NCI-H345 treated with DMSO at 0.1 percent for 48 hours (cell line): ENCODE measurements around the gene IFNG.

Source experiments
- DNase-seq: peaks from one replicate; lab custom pipeline; 2025; ENCODE audit not compliant: unreplicated experiment; lab: John Stamatoyannopoulos, UW

Gene IFNG

GRCh38 chr12:68169213-68169889 is 9.8 kb upstream of the IFNG start:
- no peak for DNase-seq

GRCh38 chr12:68166317-68166831 is 6.8 kb upstream of the IFNG start:
- no peak for DNase-seq

- no peak for DNase-seq
Measured at GRCh38 chr12:68163560-68164081, 4.1 kb upstream of the IFNG start.

DNA sequence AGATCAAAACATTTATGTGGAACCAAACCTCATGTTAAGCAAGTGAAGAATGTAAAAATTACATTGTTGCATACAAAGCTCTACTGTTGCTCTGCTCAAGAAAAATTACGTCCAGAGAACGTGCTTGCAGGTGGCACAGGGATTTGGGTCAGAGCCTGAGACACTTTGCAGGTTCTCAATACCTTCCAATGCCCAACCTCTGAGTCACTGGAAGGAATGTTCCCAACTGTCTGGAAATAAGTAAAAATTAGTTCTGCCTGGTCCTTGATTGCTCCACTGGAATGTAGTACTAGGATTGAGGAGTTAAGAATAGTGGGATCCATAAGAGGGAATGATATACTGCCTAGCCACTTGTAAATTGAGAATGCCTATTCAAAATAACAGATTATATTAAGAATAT is 2.8 kb upstream of the IFNG start:
- no peak for DNase-seq

- no peak for DNase-seq
Measured at GRCh38 chr12:68158432-68158831, 1.1 kb downstream of the IFNG start.

DNA sequence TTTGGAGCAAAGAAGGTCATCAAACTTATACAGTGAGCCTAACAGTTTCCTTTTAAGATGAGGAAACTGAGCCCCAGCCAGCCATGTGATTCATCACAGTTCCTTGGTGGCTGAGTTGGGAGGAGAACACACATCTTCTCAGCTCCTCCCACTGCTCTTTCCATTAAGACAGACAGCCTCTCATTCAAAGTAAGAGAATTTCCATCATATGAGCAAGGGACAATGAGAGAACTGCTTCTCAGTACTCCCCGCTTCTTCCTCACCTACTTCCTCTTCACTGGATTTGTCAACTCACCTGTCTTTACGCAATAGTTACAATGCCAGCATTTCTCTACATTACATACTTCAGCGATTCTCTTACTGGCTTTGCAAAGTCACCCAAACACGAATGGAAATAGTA is 2.2 kb downstream of the IFNG start:
- DNase-seq, result no peak

DNA sequence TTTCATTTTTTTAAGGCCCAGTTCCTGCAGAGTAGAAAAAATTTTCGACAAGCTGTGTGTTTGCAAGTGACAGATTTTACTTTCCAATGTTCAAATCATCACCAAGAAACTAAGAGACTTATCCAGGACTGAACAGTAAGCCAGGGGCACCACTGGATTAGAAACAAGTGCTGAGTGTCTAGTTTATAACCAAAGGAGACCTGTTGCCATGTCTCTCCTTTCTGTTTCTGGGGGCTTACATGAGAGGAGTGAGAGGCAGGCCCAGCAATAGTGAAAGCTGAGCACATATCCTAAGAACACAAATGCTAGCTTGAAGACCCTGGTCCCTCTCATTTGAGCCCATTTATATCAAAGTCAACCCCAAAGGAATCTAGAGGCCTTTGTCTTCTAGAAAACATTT is 2.9 kb downstream of the IFNG start:
- DNase-seq, result no peak

DNA sequence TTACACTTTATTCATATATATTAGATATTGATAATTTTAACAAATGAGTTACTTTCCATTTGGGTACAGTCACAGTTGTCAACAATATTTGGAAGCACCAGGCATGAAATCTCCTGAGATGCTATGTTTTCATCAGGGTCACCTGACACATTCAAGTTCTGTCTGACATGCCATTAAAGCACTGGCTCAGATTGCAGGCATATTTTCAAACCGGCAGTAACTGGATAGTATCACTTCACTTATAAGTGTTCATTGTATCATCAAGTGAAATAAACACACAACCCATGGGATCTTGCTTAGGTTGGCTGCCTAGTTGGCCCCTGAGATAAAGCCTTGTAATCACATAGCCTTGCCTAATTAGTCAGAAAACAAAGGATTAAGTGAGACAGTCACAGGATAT is 4.8 kb downstream of the IFNG start:
- no peak for DNase-seq

DNA sequence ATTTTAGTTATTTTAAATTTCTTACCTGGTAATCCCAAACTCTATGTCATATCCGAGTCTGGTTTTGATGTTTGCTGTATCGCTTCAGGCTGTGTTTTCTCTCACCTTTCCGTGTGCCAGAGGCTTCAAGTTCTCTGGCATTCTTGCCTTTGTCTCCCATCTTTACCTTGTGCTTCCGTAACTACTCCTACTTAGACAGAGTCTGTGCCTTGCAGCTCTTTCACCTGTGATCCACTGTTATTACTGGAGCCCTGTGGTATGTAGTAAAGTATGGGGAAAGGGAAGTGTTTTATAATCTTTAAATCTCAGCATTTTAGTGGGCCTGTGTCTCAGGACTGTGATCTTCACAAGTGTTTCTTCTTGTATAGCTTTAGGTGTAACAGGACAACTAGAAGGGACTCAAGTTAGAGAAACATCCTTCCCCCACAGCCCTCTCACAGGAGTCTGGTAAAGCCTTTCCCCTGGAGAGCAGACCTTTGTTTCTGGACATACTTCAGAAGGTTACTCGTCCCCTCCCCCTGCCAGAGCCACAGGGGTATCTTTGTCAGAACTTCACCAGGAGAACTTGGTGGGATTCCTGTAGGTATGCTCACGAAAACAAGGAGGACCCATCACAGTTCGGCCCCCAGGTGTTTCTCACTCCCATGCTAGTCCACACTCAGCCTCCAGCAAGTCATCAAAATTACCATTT is 11.1 kb downstream of the IFNG start:
- no peak for DNase-seq

DNA sequence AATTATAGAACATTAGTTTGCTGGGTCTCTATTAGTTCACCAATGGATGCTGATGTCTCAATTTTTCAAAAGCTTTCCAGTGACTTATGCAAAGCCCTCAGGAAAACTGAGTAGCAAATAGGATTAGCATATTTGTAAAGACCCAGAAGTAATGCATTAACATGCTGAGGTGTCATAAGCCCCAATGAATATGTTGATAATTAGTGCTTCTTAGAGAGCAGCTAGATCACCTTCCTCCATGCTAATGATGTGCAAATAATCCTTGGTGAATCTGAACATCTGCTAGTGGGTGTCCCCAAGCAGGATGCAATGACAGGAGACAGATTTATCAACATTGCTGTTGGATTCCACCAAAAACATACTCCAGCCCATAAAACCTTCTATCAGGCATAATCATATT is 19.0 kb downstream of the IFNG start:
- DNase-seq, result no peak

DNA sequence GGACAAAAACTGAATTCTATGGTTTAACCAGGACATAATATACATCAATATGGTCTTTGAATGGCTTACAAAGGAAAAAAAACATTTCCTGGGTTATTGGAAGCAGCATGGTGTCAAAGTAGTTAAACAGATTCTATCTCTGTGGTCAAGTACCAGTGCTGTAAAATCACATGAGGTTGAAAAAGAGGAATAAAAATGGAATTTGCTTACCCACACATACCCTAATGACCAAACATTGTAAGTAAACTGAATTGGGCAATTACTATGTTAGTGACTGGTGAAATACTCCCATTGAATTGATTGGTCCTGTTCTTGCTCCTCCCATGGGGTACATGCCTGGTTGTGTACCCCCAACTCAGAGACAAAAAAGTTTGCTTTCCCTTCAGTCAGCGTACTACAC is 19.6 kb downstream of the IFNG start:
- DNase-seq, result no peak

GRCh38 chr12:68139001-68139400 is 20.5 kb downstream of the IFNG start:
- no peak for DNase-seq

DNA sequence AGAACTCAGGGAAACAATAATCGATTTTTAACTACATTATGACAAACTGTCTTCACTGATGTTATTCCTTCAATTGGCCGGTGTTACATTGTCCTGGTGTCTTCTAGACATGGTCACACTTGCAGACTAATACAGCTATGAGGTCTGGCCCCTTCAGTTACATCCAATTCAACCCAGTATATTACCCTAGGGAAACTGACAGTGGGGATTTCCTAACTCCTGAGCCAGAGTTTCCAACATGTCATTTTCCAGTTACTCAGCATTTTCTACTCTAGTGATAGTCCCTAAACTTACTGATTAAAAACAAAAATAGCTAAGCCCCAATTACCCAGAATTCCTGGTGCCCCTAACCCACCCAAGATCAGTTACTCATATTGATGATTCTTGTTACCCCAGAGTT is 21.1 kb downstream of the IFNG start:
- no peak for DNase-seq

GRCh38 chr12:68137335-68137830 is 22.2 kb downstream of the IFNG start:
- no peak for DNase-seq

GRCh38 chr12:68135520-68135919 is 24.0 kb downstream of the IFNG start:
- DNase-seq, result no peak

GRCh38 chr12:68131867-68132414 is 27.6 kb downstream of the IFNG start:
- no peak for DNase-seq

DNA sequence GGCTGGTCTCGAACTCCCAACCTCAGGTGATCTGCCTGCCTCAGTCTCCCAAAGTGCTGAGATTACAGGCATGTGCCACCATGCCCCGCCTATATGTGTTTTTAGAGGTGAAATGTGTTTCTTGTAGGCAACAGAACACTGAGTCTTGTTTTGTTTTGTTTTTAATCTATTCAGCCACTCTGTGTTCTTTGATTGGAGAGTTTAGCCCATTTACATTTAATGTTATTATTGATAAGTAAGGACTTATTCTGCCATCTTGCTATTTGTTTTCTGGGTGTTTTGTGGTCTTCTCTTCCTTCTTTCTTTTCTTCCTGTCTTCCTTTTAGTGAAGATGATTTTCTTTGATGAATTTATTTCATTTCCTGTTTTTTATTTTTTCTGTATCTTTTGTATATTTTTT is 29.6 kb downstream of the IFNG start:
- no peak for DNase-seq

- DNase-seq, result no peak
Measured at GRCh38 chr12:68122236-68122920, 37.2 kb downstream of the IFNG start.

DNA sequence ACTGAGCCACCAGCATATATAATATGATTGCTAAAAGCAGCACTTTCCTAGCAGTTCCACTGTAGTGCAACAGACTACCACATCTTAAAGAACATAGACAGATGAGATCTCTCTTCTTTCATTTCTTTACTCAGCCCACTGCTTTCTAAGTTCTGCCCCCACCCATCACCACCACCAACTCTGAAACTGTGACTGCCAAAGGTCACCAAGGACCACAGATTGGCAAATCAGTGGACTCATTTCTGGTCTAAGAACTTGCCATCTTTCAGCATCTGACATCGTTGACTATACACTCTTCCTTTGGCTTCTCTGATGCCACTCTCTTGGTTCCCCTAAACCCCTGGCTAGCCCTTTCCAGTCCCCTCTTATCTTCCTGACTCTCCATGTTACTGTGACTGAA is 38.4 kb downstream of the IFNG start:
- no peak for DNase-seq

DNA sequence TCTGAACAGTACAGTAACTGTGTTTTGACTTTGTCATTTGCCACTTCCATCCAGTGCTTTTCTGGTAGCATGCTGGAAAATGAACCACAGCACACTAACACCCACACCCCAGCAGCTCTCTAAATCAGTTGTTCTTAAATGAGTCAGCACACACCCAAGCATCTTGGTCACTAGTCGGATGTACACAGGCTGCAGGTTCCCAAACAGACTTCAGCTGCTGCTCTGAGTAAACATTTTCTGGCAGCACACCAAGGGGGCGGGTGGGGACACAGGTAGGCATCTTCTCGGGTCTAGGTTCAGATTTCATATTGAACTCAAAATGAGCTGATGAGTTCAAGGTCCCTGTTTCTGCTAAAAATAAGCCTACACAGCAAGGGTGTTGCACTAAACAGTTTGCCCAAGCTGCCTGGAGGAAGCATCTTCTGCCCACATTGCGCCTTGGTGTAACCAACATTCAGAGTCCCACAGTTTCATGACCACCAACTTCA is 39.8 kb downstream of the IFNG start:
- peak; percentile 26 for DNase-seq

GRCh38 chr12:68119250-68119649 is 40.3 kb downstream of the IFNG start:
- no peak for DNase-seq
